GM10248 (cell line): ENCODE measurements around the gene GSDMA.

Experiments used
- CTCF ChIA-PET: fragments of 300-600 bp; sonication (Branson Sonifier 250); formaldehyde crosslinking; extraction: SDS; loops from one replicate; lab custom pipeline; 2021; ENCODE audit warnings: antibody characterized with exemption; lab: Yijun Ruan, JAX
- POLR2A ChIA-PET: fragments of 350-650 bp; sonication (Branson Sonifier 250); formaldehyde crosslinking; extraction: SDS; loops from one replicate; lab custom pipeline; 2020; ENCODE audit warnings: antibody characterized with exemption; lab: Yijun Ruan, JAX
- DNase-seq: peaks from one replicate; pipeline ENCODE4 v3.0.0; 2012; ENCODE audit errors: extremely low spot score
- CTCF ChIP-seq: IDR thresholded peaks from 2 replicates; pipeline ENCODE4 v1.5.1; 2012; ENCODE audit warnings: mild to moderate bottlenecking, low read depth; ENCODE audit errors: extremely low read depth, missing control alignments, control extremely low read depth

Gene GSDMA

GRCh38 chr17:39921323-39921722 lies 41.5 kb upstream of the GSDMA start:
- POLR2A ChIA-PET = no interaction called here
- DNase-seq = peak; percentile 42
- TF ChIP-seq CTCF = no peak
- CTCF ChIA-PET = interaction anchor here (1.2 to 2.0 kb wide), 2 partner anchors 11 to 18 kb away, joined by 4 to 5 read pairs; no protein-coding TSS in a partner anchor

- no peak for DNase-seq
- no peak for TF ChIP-seq CTCF
- ChIA-PET CTCF (interaction anchor here (1.2 to 2.0 kb wide), 3 partner anchors 12 to 27 kb away, joined by 4 to 5 read pairs (median 4); no protein-coding TSS in a partner anchor), POLR2A (no interaction called here)
These were observed 40.8 kb upstream of the GSDMA start for GRCh38 chr17:39922006-39922405.

- ChIA-PET POLR2A (no interaction called here), CTCF (interaction anchor here (1.7 to 1.9 kb wide), 2 partner anchors 28 to 36 kb away, joined by 4 read pairs; no protein-coding TSS in a partner anchor)
- no peak for DNase-seq
- TF ChIP-seq CTCF = no peak
These were observed 39.6 kb upstream of the GSDMA start for GRCh38 chr17:39923230-39923629.

- ChIA-PET POLR2A (interaction anchor here (0.5 kb wide), 1 partner anchor 14 kb away, joined by 5 read pairs; no protein-coding TSS in a partner anchor), CTCF (interaction anchor here (1.2 to 1.9 kb wide), 3 partner anchors 29 to 194 kb away, joined by 3 to 4 read pairs (median 4); partner anchors contain the start of gene MIEN1)
- no peak for DNase-seq
- no peak for TF ChIP-seq CTCF
These were observed 38.7 kb upstream of the GSDMA start for GRCh38 chr17:39923836-39924690.

- ChIA-PET POLR2A (interaction anchor here (0.5 kb wide), 1 partner anchor 13 kb away, joined by 5 read pairs; no protein-coding TSS in a partner anchor), CTCF (interaction anchor here (1.2 to 1.7 kb wide), 2 partner anchors 34 to 195 kb away, joined by 3 to 4 read pairs; partner anchors contain the start of gene MIEN1)
- TF ChIP-seq CTCF = no peak
- no peak for DNase-seq
These were observed 38.1 kb upstream of the GSDMA start for GRCh38 chr17:39924691-39925055.

GRCh38 chr17:39925282-39926134 lies 37.3 kb upstream of the GSDMA start:
- no peak for DNase-seq
- CTCF ChIA-PET = interaction anchor here (1.2 kb wide), 3 partner anchors 9 to 272 kb away, joined by 3 read pairs; partner anchors contain the start of gene MIEN1
- POLR2A ChIA-PET = no interaction called here
- TF ChIP-seq CTCF = no peak
